ENCODE data around the gene PEX6. TPM values are rescaled to one million over a fixed set of nuclear protein-coding genes. Genes with fewer than 3 reads are reported as not detected.
A peak's percentile ranks its signal among the peaks of the same experiment; 100 is the strongest.

PEX6 gene, protein sequence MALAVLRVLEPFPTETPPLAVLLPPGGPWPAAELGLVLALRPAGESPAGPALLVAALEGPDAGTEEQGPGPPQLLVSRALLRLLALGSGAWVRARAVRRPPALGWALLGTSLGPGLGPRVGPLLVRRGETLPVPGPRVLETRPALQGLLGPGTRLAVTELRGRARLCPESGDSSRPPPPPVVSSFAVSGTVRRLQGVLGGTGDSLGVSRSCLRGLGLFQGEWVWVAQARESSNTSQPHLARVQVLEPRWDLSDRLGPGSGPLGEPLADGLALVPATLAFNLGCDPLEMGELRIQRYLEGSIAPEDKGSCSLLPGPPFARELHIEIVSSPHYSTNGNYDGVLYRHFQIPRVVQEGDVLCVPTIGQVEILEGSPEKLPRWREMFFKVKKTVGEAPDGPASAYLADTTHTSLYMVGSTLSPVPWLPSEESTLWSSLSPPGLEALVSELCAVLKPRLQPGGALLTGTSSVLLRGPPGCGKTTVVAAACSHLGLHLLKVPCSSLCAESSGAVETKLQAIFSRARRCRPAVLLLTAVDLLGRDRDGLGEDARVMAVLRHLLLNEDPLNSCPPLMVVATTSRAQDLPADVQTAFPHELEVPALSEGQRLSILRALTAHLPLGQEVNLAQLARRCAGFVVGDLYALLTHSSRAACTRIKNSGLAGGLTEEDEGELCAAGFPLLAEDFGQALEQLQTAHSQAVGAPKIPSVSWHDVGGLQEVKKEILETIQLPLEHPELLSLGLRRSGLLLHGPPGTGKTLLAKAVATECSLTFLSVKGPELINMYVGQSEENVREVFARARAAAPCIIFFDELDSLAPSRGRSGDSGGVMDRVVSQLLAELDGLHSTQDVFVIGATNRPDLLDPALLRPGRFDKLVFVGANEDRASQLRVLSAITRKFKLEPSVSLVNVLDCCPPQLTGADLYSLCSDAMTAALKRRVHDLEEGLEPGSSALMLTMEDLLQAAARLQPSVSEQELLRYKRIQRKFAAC
- total RNA-seq (2021) (25.9 and 26.1 TPM in 2 replicates), Bru-seq, nascent RNA (percentile 68 among the genes with signal in this experiment), BruChase-seq, experiment 1, labeled RNA remaining after a 2-hour chase (percentile 74 among the genes with signal in this experiment), BruChase-seq, experiment 2, labeled RNA remaining after a 6-hour chase (percentile 77 among the genes with signal in this experiment)
- long read RNA-seq, transcript PEX6-202 (17 exons, 3,478 nt) = major isoform, 50 of 87 reads
- long read RNA-seq, partial matches to known transcripts = 12 of 87 reads
- long read RNA-seq, other reads (novel, unspliced or antisense) = 25 of 87 reads

DNA sequence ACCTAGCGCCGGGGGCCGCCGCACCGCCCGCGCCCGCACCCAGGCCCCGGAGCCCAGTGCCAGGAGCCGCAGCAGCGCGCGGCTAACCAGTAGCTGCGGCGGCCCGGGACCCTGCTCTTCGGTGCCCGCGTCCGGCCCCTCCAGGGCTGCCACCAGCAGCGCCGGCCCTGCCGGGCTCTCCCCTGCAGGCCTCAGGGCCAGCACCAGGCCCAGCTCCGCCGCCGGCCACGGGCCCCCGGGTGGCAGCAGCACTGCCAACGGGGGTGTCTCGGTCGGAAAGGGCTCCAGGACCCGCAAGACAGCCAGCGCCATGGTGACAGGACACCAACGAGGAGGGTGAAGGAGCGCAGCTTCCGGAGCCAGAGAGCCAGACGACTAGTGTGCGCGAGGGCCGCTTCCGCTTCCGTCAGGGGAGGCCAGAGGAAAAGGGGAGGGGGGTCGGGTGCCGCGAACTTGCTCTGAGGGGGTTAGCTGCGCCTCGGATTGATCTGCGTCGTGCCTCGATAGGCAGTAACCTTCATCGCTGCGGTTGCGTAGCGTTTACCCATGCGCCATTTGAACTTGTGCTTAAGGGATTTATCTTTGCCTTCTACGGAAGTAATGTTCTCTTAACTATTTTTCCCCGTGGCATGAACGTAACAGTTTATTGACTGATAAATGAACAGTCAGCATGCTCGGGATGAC lies at the start of gene PEX6:
TSS of gene PEX6 (minus strand) at position 343 of the 684 bp plus-strand sequence. CDS start at position 312, 31 bp downstream.
- Histone ChIP-seq H3K27ac (ENCODE audit: low read depth, low read length, poor library complexity, severe bottlenecking) (peak within 1 kb of the TSS; percentile 92), H3K4me3 (ENCODE audit: low read depth, low read length, poor library complexity, severe bottlenecking) (peak within 1 kb of the TSS; percentile 99), H3K36me3 (ENCODE audit: insufficient read depth, low read length, poor library complexity, severe bottlenecking) (peaks cover 10% of the 10 kb centered on the region), H3K9me3 (ENCODE audit: low read depth, low read length, poor library complexity, severe bottlenecking) (no peaks in the 10 kb centered on the region), H3K4me1 (ENCODE audit: insufficient read depth, low read length, poor library complexity, severe bottlenecking) (peaks cover 6% of the 10 kb centered on the region), H3K27me3 (replicated peaks; ENCODE audit: insufficient read depth, low read depth, low read length, poor library complexity) (no peaks in the 10 kb centered on the region)
- DNase-seq (ENCODE audit: low spot score) = peak; percentile 97
- intact Hi-C loops (cut with micrococcal nuclease; ENCODE audit: unreplicated experiment) = no loop called here
- ChIA-PET CTCF (interaction anchor here (0.9 kb wide), 1 partner anchor 35 kb away, joined by 5 read pairs; the partner anchor contains the start of gene KLHDC3), POLR2A (ENCODE audit: low non-redundant PET) (interaction anchor here (1.0 kb wide), 2 partner anchors 42 to 49 kb away, joined by 4 to 9 read pairs; partner anchors contain the start of genes CNPY3 and RRP36)
- TF ChIP-seq, protein P1, sequence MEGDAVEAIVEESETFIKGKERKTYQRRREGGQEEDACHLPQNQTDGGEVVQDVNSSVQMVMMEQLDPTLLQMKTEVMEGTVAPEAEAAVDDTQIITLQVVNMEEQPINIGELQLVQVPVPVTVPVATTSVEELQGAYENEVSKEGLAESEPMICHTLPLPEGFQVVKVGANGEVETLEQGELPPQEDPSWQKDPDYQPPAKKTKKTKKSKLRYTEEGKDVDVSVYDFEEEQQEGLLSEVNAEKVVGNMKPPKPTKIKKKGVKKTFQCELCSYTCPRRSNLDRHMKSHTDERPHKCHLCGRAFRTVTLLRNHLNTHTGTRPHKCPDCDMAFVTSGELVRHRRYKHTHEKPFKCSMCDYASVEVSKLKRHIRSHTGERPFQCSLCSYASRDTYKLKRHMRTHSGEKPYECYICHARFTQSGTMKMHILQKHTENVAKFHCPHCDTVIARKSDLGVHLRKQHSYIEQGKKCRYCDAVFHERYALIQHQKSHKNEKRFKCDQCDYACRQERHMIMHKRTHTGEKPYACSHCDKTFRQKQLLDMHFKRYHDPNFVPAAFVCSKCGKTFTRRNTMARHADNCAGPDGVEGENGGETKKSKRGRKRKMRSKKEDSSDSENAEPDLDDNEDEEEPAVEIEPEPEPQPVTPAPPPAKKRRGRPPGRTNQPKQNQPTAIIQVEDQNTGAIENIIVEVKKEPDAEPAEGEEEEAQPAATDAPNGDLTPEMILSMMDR (conservative IDR thresholded peaks at IDR 0.05; ENCODE audit: low read depth, low read length) = no peak
- TF ChIP-seq EZH2 (IDR thresholded peaks at IDR 0.05; ENCODE audit: borderline replicate concordance, low read depth, low read length, poor library complexity, severe bottlenecking) = no peak
- no TSS peak for BruUV-seq (replicated peaks)

DNA sequence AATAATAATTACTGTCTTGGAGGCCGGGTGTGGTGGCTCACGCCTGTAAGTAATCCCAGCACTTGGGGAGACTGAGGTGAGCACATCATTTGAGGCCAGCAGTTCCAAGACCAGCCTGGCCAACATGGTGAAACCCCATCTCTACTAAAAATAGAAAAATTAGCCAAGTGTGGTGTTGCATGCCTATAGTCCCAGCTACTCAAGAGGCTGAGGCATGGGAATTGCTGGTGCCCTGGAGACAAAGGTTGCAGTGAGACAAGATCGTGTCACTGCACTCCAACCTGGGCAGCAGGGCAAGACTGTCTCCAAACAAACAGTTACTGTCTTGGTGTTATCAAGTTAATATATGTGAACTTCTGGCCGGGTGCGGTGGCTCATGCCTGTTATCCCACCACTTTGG lies 47.4 kb upstream of the PEX6 start:
- H3K36me3 ChIP-seq (ENCODE audit: insufficient read depth, low read length, poor library complexity, severe bottlenecking) = peaks cover 63% of the 10 kb centered on the region
- no peak overlapping the region for H3K4me3 ChIP-seq (ENCODE audit: low read depth, low read length, poor library complexity, severe bottlenecking)
- TF ChIP-seq, protein P1 (conservative IDR thresholded peaks at IDR 0.05; ENCODE audit: low read depth, low read length) = no peak
- TF ChIP-seq EZH2 (IDR thresholded peaks at IDR 0.05; ENCODE audit: borderline replicate concordance, low read depth, low read length, poor library complexity, severe bottlenecking) = no peak
- H3K9me3 ChIP-seq (ENCODE audit: low read depth, low read length, poor library complexity, severe bottlenecking) = no peaks in the 10 kb centered on the region
- no TSS peak for BruUV-seq (replicated peaks)
- POLR2A ChIA-PET (ENCODE audit: low non-redundant PET) = no interaction called here
- peaks cover 8% of the 10 kb centered on the region for H3K4me1 ChIP-seq (ENCODE audit: insufficient read depth, low read length, poor library complexity, severe bottlenecking)
- H3K27me3 ChIP-seq (replicated peaks; ENCODE audit: insufficient read depth, low read depth, low read length, poor library complexity) = no peaks in the 10 kb centered on the region
- no peak for DNase-seq (ENCODE audit: low spot score)
- intact Hi-C loops (cut with micrococcal nuclease; ENCODE audit: unreplicated experiment) = no loop called here
- H3K27ac ChIP-seq (ENCODE audit: low read depth, low read length, poor library complexity, severe bottlenecking) = no peak overlapping the region
- CTCF ChIA-PET = no interaction called here
